Stimulated activated CD4-positive, alpha-beta T cell treated with anti-CD3 and anti-CD28 coated beads, TNF-alpha, amount 100 ng/mL, for 24 hours (primary cell): ENCODE data around the gene TXLNB.

Experiments used
- DNase-seq, 3 experiments: peaks; one replicate each; pipeline ENCODE4 v3.0.0-alpha.2; 2020; ENCODE audit warnings: low read depth in 3 of 3

TXLNB gene

GRCh38 chr6:139291813-139292619 is at the start of gene TXLNB:
Gene TXLNB (minus strand): TSS chr6:139291998. CDS start chr6:139288899, 3,099 bp downstream.
- peak; percentile 57 to 77 (median 76) for DNase-seq

GRCh38 chr6:139341060-139341459 is 49.3 kb upstream of the TXLNB start:
- DNase-seq: no peak

- DNase-seq: no peak
Measured at GRCh38 chr6:139338795-139339194, 47.0 kb upstream of the TXLNB start.

GRCh38 chr6:139337830-139338229 is 46.0 kb upstream of the TXLNB start:
- no peak for DNase-seq

DNA sequence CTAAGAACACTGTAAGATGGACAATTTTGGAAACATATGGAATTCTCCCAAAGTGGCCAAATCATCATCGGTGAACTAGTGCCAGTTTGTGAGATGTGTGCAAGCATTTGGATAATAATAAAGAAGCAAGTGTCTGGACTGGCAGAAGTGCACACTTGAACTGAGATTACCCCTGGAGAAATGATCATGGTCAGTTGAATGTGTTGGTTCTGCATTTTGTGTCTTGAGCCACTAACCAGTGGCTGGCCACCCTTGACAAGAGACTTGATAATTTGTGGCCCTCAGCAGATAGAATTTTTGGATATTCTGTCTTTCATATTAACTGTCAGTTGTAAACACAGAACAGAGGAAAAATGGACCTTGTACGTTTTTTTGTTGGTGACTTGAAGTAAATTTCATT is 45.2 kb upstream of the TXLNB start:
- DNase-seq: no peak

DNA sequence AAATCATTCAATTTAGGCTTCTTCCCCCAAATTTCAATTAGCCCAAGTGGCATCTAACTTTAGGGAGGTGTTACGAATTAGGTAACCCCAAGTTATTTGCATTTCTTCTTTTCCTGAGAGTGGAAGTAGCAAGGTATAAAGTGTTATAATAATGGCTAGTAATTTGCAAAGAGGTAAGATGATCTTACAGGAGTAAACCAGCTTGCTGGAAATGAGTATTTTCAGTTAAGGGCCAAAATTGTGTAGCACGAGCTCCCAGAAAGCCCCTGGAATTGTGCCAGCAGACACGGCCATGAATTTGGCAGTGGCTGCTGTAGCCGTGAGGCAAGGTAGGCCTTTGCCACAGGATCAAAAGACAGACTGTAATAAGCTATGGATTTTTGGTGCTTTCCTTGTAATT is 44.7 kb upstream of the TXLNB start:
- DNase-seq: no peak

- no peak for DNase-seq
Measured at GRCh38 chr6:139335447-139336210, 43.8 kb upstream of the TXLNB start.

DNA sequence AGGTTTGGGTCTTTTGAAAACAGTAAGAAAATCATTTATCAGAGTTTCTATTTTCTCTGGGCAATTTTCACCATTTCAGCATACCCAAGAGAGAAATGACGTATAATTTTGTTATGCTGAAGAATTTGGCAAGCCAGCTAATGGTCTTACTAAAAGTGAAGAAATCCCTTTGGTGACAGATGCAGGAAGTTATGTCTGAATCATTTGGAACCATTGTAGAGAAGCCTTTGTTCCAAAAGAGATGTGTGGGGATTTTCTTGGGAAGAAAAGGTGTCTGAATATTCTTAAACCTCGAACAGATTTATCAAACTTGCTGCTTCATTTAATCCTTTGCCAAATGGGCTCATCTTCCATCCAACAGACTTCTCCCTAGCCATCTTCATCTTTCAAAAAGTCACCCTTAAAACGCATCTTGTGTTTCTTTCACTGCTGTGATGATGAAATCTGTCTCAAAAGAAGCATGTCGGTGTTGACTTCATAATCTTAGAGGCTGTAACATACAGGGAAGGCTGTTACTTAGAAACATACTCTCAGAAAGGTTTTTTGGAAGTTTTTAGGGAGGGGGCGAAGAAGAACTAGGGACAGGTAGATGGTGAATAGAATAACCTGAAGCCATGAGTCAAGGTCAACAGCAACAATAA is 43.1 kb upstream of the TXLNB start:
- DNase-seq: no peak

DNA sequence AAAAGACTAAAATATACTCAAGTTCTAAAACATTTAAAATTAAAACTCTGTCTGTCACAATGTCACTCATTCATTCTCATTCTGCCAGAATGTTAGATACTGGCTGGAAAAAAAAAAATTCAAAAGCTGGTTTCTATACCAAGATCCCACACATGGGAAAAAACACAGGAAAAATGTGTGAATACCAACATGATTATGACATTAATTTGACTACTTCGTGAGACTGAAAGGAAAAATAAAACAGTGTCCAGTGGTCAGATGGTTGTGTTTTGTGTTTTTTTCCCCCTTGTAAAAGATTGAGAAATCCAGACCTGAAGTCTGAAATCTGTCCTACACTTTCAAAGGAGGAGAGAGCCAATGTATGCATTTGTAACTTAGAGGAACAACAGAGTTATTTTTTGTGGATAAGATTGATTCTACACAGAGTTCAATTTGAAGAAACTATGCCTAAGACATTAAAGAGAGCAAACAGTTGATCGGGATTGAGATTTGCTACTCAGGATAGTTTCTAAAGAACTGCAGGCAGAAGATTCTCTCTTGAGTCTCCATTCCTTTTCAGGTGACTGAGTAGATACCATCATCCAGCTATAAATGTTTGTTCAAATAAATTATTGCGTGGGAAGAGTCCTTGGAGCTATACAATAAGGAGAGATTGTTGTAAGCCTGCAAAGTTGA is 39.2 kb upstream of the TXLNB start:
- no peak for DNase-seq

GRCh38 chr6:139330306-139330705 is 38.5 kb upstream of the TXLNB start:
- no peak for DNase-seq

- no peak for DNase-seq
Measured at GRCh38 chr6:139329224-139329623, 37.4 kb upstream of the TXLNB start.

DNA sequence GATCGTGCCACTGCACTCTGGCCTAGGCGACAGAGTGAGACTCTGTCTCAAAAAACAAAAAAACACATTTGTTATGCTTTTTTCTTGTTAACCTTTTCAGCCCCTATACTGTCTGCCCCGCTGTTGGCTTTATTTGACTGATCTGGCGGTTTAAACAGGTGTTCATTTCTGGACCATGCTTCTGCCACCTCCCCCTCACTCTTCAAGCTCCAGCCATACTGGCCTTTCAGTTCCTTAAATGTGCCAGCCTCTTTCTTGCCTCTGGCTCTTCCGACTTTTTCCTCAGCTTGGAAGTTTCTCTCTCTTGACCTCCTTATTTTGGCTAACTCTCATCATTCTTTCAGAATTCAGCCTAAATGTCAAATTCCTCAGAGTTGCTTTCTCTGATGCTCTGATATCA is 35.2 kb upstream of the TXLNB start:
- no peak for DNase-seq

- no peak for DNase-seq
Measured at GRCh38 chr6:139325686-139326085, 33.9 kb upstream of the TXLNB start.

DNA sequence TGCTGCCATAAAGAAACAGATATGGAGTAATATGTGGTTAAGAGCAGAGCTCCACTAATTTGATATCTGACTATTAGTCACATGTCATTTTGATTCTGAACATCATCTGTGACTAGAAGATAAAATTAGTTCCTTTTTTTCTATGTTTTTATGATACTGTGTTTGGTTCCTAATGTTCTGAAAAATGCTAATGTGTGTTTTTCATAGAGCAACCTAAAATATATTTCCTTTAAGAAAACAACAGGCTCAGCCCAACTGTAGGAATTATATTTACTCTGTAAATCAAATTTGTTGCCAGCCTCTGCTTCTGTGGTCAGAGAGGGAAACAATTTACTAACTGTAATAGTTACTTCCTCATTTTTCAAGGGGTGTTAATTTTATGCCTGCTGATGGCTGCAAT is 33.3 kb upstream of the TXLNB start:
- DNase-seq: no peak

DNA sequence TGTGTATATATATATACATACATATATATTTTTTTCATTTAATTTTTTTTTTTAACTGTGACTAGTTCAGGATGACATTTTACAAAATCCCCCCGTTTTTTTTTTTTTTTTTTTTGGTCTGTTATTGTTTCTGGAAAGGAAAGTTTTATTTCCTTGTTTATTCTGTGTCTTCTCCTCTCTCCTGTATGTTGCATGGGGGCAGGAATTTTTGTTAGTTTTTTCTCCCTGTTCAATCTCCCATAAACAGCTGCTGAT is 32.4 kb upstream of the TXLNB start:
- no peak for DNase-seq

GRCh38 chr6:139323511-139324300 is 31.9 kb upstream of the TXLNB start:
- peak; percentile 57 to 71 (median 70) for DNase-seq

DNA sequence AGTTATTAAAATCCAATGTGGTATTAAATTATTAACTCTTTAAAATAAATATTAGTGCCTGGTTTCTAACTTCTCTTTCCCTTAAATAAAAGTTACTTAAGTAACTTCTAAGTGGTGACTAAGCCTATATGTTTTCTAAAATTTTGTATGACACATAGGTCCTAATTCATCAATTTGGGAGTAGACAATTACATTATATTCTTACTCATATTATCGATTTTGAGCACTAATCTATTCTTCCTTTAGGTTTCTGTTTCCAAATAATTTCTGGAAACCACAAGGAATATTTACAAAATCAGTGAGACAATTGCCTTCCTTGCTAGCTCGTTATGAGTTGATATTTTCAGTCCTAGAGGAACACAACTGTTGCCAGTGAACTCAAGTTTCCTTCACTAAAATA is 28.3 kb upstream of the TXLNB start:
- DNase-seq: no peak

DNA sequence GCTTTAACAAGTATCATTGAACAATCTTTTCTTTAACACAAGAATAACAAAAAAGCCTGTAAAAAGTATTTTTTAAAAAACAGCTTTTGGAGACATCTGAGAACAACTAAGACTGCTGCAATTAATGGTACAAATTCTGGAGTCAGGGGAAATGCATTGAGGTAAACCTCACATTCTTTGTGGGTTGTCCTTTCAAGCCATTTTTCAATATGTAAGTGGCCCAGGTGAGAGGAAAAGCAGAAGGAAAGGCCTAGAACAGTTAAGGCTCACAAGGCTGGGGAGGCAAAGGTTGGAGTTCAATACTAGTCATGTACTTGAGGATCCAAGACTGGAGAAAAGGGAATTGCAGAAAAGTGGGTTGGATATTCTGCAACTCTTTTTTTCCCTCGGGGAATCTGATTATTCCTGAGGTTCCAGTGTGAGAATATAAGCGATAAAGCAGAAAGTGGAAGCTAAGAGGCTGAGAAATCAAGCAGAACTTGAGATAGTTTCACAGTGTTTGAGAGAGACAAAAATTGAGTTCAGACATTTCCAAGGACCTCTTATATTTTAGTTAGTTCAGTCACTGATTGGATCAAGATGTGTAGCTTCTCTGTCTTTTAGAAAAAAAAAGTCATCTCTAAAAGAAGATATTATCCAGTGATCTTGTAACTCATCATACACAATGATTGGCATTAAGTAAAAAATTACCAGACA is 25.0 kb upstream of the TXLNB start:
- no peak for DNase-seq

DNA sequence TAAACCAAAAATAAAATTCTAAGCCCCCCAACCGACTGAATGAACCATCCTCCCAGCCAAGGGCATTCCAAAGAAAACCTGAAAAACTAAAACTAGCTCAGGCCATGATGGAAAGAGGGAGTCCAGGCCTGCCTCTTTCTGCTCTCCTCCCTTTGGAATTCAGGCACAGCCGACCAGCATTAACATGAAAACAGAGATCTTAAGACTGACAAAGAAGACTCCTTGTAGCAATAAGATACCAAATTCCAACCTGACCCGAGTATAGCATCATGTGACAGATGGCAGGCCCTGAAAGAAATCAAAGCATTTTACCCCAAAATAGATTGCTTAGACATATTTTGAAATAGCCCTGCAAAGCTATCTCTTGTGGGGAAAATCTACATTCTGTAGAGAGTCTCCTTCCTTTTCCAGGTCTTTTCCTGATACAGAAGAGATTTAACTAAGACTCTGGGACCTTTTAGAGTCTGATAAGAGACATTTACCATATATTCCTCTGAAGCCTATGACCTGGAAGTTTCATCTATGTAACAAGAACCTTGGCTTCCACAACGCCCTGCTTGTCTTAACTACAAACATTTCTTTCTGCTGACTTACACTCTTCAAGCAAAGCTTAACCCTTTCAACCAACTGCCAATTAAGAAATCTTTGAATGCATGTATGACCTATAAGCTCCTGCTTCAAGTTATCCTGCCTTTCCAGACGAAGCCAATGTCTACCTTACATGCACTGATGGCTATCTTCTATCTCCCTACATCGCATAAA is 22.2 kb upstream of the TXLNB start:
- no peak for DNase-seq

DNA sequence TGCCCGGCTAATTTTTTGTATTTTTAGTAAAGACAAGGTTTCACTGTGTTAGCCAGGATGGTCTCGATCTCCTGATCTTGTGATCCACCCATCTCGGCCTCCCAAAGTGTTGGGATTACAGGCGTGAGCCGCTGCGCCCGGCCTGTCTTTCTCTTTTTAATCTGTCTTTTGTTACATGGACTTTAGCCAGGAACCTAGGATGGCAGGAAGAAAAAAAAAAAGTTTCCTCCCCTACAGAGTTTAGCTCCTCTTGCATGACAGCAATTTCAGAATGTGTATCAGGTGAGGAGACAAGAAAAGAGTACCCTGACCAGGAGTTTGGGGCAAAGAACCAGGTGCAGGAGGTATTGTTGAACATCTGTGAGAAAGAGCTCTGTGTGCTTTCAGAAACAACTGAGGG is 21.4 kb upstream of the TXLNB start:
- DNase-seq: no peak
